Sigmoid colon (tissue), 4 donors: ENCODE results near the gene FAM240A.

Experiments used
- CTCF ChIP-seq, 4 experiments: fragments of 450-650 bp in 3 of 4; fragments of 200-600 bp in 1 of 4; IDR thresholded peaks; one replicate each; pipeline ENCODE4 v1.5.1; 2016 to 2019; ENCODE audit warnings: antibody characterized with exemption in 4 of 4, mild to moderate bottlenecking in 3 of 4, moderate library complexity in 2 of 4
- EP300 ChIP-seq, 4 donors: sonication (generic); formaldehyde crosslinking; IDR thresholded peaks; one replicate each; pipeline ENCODE4 v1.6.1; 2017; ENCODE audit warnings: antibody characterized with exemption in 4 of 4
- POLR2A ChIP-seq, 2 donors: fragments of 450-650 bp; IDR thresholded peaks; one replicate each; pipeline ENCODE4 v1.6.1; 2016; ENCODE audit warnings: antibody characterized with exemption in 2 of 2, mild to moderate bottlenecking in 2 of 2, moderate library complexity in 2 of 2
- POLR2AphosphoS5 ChIP-seq, 4 donors: sonication (generic); formaldehyde crosslinking; IDR thresholded peaks; one replicate each; pipeline ENCODE4 v1.6.1; 2017; ENCODE audit warnings: antibody characterized with exemption in 4 of 4

- TF ChIP-seq CTCF (IDR thresholded peaks at IDR 0.05), result no peak
- TF ChIP-seq POLR2A (IDR thresholded peaks at IDR 0.05), result no peak
- no peak for TF ChIP-seq POLR2AphosphoS5 (IDR thresholded peaks at IDR 0.05)
- TF ChIP-seq EP300 (IDR thresholded peaks at IDR 0.05), result no peak
These were observed 26.9 kb downstream of the FAM240A start for GRCh38 chr3:46639221-46639620.
